CD14-positive monocyte (primary cell): Measurements from ENCODE around the gene PRXL2C. TPM values are rescaled to one million over a fixed set of nuclear protein-coding genes. Genes with fewer than 3 reads are reported as not detected.
"Not testable (repeated sequence)": the region's sequence is repeated elsewhere in the genome, so short reads cannot be mapped to it uniquely, and the experiment has no call there.

ENCODE experiments used
- DNase-seq, 3 donors: peaks; one replicate each; pipeline ENCODE4 v3.0.0-alpha.2; 2011 to 2022
- H2AFZ ChIP-seq: 2 replicates; pipeline ENCODE4 v1.6.0; 2012; ENCODE audit warnings: mild to moderate bottlenecking, low read depth, low read length, inconsistent platforms; ENCODE audit not compliant: insufficient read depth, poor library complexity, severe bottlenecking
- H3K27ac ChIP-seq, 2 donors: 1 replicate in 1 of 2; 2 replicates in 1 of 2; pipeline ENCODE4 v1.5.1; 2012 to 2013; ENCODE audit warnings: low read length in 2 of 2, control low read depth in 1 of 2, inconsistent platforms in 1 of 2, low read depth in 1 of 2, mild to moderate bottlenecking in 1 of 2
- H3K27me3 ChIP-seq, 2 donors: one replicate each; pipeline versions ENCODE4 v1.6.0 to v1.6.1; 2011 to 2013; ENCODE audit warnings: low read length in 2 of 2; ENCODE audit not compliant: control insufficient read depth in 2 of 2, insufficient read depth in 2 of 2
- H3K36me3 ChIP-seq, 2 donors: replicated peaks in 1 of 2; 1 replicate in 1 of 2; 2 replicates in 1 of 2; pipeline versions ENCODE4 v1.5.1 to v1.6.1; 2012 to 2013; ENCODE audit warnings: low read length in 2 of 2, control low read depth in 1 of 2, inconsistent platforms in 1 of 2, mild to moderate bottlenecking in 1 of 2; ENCODE audit not compliant: insufficient read depth in 2 of 2, control insufficient read depth in 1 of 2
- H3K4me1 ChIP-seq, 2 donors: 1 replicate in 1 of 2; 2 replicates in 1 of 2; pipeline versions ENCODE4 v1.5.1 to v1.6.1; 2012 to 2013; ENCODE audit warnings: low read length in 2 of 2, control low read depth in 1 of 2, inconsistent platforms in 1 of 2, mild to moderate bottlenecking in 1 of 2, moderate library complexity in 1 of 2; ENCODE audit not compliant: insufficient read depth in 2 of 2, control insufficient read depth in 1 of 2
- H3K4me2 ChIP-seq: replicated peaks from 2 replicates; pipeline ENCODE3; 2012; ENCODE audit warnings: low read length, moderate library complexity, mild to moderate bottlenecking; ENCODE audit not compliant: poor library complexity, severe bottlenecking; ENCODE audit errors: extremely low read depth
- H3K4me3 ChIP-seq, 3 experiments: fragments of 200-600 bp in 1 of 3; sonication (generic) in 1 of 3; replicated peaks in 1 of 3; 1 replicate in 2 of 3; 2 replicates in 1 of 3; pipeline ENCODE4 v1.5.1; 2011 to 2013; ENCODE audit warnings: low read length in 3 of 3, mild to moderate bottlenecking in 3 of 3, control low read depth in 2 of 3, low read depth in 2 of 3, inconsistent platforms in 1 of 3, moderate library complexity in 1 of 3
- H3K79me2 ChIP-seq: 2 replicates; pipeline ENCODE4 v1.6.0; 2012; ENCODE audit warnings: mild to moderate bottlenecking, control low read depth, inconsistent platforms, low read length, moderate library complexity; ENCODE audit not compliant: insufficient read depth
- H3K9ac ChIP-seq: 2 replicates; pipeline ENCODE4 v1.6.0; 2017; ENCODE audit warnings: low read length, mild to moderate bottlenecking; ENCODE audit not compliant: insufficient read depth, poor library complexity, severe bottlenecking
- H3K9me3 ChIP-seq, 2 donors: replicated peaks in 1 of 2; 1 replicate in 1 of 2; 2 replicates in 1 of 2; pipeline versions ENCODE4 v1.5.1 to v1.6.1; 2012 to 2013; ENCODE audit warnings: low read length in 2 of 2, control low read depth in 1 of 2; ENCODE audit not compliant: control insufficient read depth in 1 of 2, insufficient read depth in 1 of 2
- H4K20me1 ChIP-seq: 2 replicates; pipeline ENCODE4 v1.6.0; 2012; ENCODE audit warnings: mild to moderate bottlenecking, low read length, control low read depth, moderate library complexity; ENCODE audit not compliant: insufficient read depth
- H3K27ac Mint-ChIP-seq, 7 donors: one replicate each; pipeline ENCODE4 v1.8.0; 2020; ENCODE audit warnings: mild to moderate bottlenecking in 7 of 7, mixed read lengths in 7 of 7, moderate library complexity in 6 of 7, inconsistent platforms in 2 of 7
- H3K27me3 Mint-ChIP-seq, 3 donors: one replicate each; pipeline ENCODE4 v1.8.0; 2021 to 2022; ENCODE audit warnings: low read depth in 3 of 3, mild to moderate bottlenecking in 3 of 3, mixed read lengths in 3 of 3, moderate library complexity in 3 of 3, inconsistent platforms in 1 of 3
- H3K36me3 Mint-ChIP-seq, 2 donors: one replicate each; pipeline ENCODE4 v1.8.0; 2020; ENCODE audit warnings: mixed read lengths in 2 of 2, inconsistent platforms in 1 of 2, mild to moderate bottlenecking in 1 of 2
- H3K4me1 Mint-ChIP-seq: one replicate; pipeline ENCODE4 v1.8.0; 2020; ENCODE audit warnings: mild to moderate bottlenecking, mixed read lengths
- H3K4me3 Mint-ChIP-seq, 2 donors: one replicate each; pipeline ENCODE4 v1.8.0; 2020; ENCODE audit warnings: mild to moderate bottlenecking in 2 of 2, mixed read lengths in 2 of 2, moderate library complexity in 1 of 2
- H3K9me3 Mint-ChIP-seq, 7 donors: one replicate each; pipeline ENCODE4 v1.8.0; 2020 to 2022; ENCODE audit warnings: mixed read lengths in 7 of 7, mild to moderate bottlenecking in 6 of 7, moderate library complexity in 6 of 7, inconsistent platforms in 2 of 7
- WGBS: methylation state at CpG from one replicate; pipeline ENCODE4 v1.1.5; 2013; ENCODE audit warnings: missing lambda C conversion rate; ENCODE audit not compliant: insufficient coverage; 5-methylcytosine and 5-hydroxymethylcytosine counted together
- intact Hi-C, 2 donors: fragments of 100-400 bp; cut with micrococcal nuclease; formaldehyde crosslinking; loops; one replicate each; pipeline versions ENCODE4 v1.15.0 to v1.15.1; 2023
- polyA plus RNA-seq, 3 donors: library from polyadenylated mRNA; depleted of rRNA in 1 of 3; unstranded in 2 of 3; stranded (reverse) in 1 of 3; fragments of 300-500 nt in 2 of 3; fragments of >200 nt in 1 of 3; fragmentation: Illumina TruSeq in 2 of 3; gene quantifications; 1 replicate in 2 of 3; 2 replicates in 1 of 3; pipeline ENCODE4 v1.2.3, GENCODE V29; 2012 to 2021
- TF ChIP-seq, protein P1 (sequence below): fragments of 200-600 bp; IDR thresholded peaks from one replicate; pipeline ENCODE4 v1.8.0; 2022; ENCODE audit warnings: antibody characterized with exemption, mild to moderate bottlenecking

Gene PRXL2C
- polyA plus RNA-seq, 3 donors = 9.2 to 14.6 (median 9.3) TPM

DNA sequence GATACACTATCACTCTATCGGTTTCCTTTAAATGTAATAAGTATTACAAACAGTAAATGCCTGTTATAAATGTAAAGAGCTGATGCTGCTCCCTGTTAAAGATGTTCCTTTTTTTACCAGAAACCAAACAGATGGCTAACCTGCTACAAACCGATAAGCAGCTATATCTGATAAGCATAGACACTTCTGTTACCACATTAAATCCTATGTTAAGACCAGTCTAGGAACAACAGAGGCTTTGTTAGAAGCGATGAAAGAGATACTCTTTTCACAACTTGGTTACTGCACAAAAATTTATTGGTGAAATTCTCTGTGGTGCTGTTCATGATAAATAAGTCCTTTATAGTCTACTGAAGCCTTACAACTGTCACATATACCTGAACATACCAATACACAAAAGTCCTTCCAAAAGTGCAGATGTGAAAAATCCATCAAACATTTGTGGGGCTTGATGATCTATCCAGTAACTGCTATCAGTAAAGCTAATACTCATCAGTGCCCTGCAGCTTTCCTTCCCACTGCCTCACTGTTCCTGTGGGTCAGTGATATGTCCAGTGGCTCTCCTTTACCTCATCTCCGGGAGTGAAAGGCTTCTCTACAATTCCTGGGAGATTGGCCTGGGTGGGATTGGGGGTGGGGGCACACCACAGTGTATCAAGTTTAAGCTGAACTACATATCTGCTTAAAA, 25.8 kb upstream of the PRXL2C start:
- H3K4me1 ChIP-seq = no peaks in the 10 kb centered on the region
- H3K27ac ChIP-seq = no peak overlapping the region
- H3K36me3 ChIP-seq = no peaks in the 10 kb centered on the region
- no peaks in the 10 kb centered on the region for H3K27me3 ChIP-seq
- no peak overlapping the region for H3K4me3 ChIP-seq
- no peak for DNase-seq
- H3K9ac ChIP-seq = no peak overlapping the region
- peaks cover 0 to 4% of the 10 kb centered on the region in 2 donors for H3K9me3 ChIP-seq
- Mint-ChIP-seq H3K36me3 (no peaks in the 10 kb centered on the region), H3K27me3 (peaks cover 2 to 11% (median 4%) of the 10 kb centered on the region in 3 donors), H3K27ac (no peak overlapping the region), H3K4me3 (no peak overlapping the region), H3K9me3 (peaks cover 0 to 23% (median 13%) of the 10 kb centered on the region in 7 donors), H3K4me1 (no peaks in the 10 kb centered on the region)
- H3K4me2 ChIP-seq = no peak overlapping the region
- no peaks in the 10 kb centered on the region for H4K20me1 ChIP-seq
- H3K79me2 ChIP-seq = no peaks in the 10 kb centered on the region
- TF ChIP-seq, protein P1, sequence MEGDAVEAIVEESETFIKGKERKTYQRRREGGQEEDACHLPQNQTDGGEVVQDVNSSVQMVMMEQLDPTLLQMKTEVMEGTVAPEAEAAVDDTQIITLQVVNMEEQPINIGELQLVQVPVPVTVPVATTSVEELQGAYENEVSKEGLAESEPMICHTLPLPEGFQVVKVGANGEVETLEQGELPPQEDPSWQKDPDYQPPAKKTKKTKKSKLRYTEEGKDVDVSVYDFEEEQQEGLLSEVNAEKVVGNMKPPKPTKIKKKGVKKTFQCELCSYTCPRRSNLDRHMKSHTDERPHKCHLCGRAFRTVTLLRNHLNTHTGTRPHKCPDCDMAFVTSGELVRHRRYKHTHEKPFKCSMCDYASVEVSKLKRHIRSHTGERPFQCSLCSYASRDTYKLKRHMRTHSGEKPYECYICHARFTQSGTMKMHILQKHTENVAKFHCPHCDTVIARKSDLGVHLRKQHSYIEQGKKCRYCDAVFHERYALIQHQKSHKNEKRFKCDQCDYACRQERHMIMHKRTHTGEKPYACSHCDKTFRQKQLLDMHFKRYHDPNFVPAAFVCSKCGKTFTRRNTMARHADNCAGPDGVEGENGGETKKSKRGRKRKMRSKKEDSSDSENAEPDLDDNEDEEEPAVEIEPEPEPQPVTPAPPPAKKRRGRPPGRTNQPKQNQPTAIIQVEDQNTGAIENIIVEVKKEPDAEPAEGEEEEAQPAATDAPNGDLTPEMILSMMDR = no peak
- no peak overlapping the region for H2AFZ ChIP-seq
- WGBS = no CpG with 5 or more reads among the region's 4 CpGs
- intact Hi-C loops = no loop called here

DNA sequence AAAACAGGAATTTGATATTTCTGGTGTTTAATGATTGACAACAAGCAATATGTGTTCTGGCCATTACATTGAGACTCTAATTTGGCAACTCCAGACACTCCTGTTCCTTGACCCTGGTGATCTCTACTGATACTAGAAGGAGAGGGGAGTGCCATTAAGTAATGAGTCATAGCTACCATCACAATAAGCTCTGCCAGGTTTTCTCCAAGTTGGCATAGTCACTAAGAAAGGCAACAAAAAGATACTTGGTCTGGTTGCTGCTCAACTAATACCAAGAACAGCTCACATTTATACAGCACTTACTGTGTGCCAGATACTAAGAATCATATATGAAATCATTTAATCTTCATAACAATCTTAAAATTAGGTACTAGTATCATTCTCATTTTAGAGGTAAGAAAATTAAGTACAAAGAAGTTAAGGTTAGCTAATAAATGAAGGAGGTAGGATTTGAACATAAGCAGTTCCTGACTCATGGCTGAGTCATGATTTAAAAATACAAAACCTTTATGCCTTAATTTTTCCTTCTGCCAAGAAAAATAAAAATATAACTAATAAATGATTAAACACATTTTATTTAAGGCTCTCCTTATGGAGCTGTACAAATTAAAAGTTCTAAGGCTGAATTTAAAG, 19.9 kb upstream of the PRXL2C start:
- peaks cover 2 to 5% (median 4%) of the 10 kb centered on the region in 3 donors for H3K27me3 Mint-ChIP-seq
- H3K9me3 ChIP-seq = peaks cover 0 to 25% of the 10 kb centered on the region in 2 donors
- H3K4me2 ChIP-seq = no peak overlapping the region

DNA sequence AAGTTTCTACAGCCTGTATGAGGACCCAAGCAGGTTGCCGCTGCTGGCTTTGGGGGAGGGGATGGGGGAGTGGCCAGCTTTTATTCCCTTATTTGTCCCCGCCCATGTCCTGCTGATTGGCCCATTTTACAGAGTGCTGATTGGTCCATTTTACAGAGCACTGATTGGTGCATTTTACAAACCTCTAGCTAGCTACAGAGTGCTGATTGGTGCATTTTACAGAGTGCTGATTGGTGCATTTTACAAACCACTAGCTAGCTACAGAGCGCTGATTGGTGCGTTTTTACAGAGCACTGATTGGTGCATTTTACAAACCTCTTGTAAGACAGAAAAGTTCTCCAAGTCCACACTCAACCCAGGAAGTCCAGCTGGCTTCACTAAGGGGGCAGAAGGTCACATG, 18.7 kb upstream of the PRXL2C start:
- H3K9me3 ChIP-seq = peaks cover 0 to 25% of the 10 kb centered on the region in 2 donors
- DNase-seq, H2AFZ ChIP-seq, H3K36me3 Mint-ChIP-seq, H4K20me1 ChIP-seq, H3K36me3 ChIP-seq, H3K4me1 ChIP-seq, H3K27ac Mint-ChIP-seq, H3K4me3 Mint-ChIP-seq, intact Hi-C loops, H3K9ac ChIP-seq, H3K27ac ChIP-seq, H3K27me3 ChIP-seq, H3K4me2 ChIP-seq, H3K4me3 ChIP-seq, H3K79me2 ChIP-seq, H3K4me1 Mint-ChIP-seq, H3K27me3 Mint-ChIP-seq: not testable (repeated sequence)
- H3K9me3 Mint-ChIP-seq = peaks cover 3 to 31% (median 14%) of the 10 kb centered on the region in 7 donors
- WGBS = 100% methylated on average over 2 of the region's 4 CpGs

More for the DNA sequence above, 19.9 kb upstream of the PRXL2C start:
- intact Hi-C loops = no loop called here
- peaks cover 3 to 36% (median 13%) of the 10 kb centered on the region in 7 donors for H3K9me3 Mint-ChIP-seq
- no peak overlapping the region for H3K4me3 Mint-ChIP-seq
- H3K27ac ChIP-seq = no peak overlapping the region
- DNase-seq = no peak
- no peaks in the 10 kb centered on the region for H3K4me1 Mint-ChIP-seq
- no peak overlapping the region for H3K9ac ChIP-seq
- TF ChIP-seq, protein P1 = no peak
- no peaks in the 10 kb centered on the region for H3K79me2 ChIP-seq
- no peaks in the 10 kb centered on the region for H3K36me3 Mint-ChIP-seq
- no peaks in the 10 kb centered on the region for H3K4me1 ChIP-seq
- no peaks in the 10 kb centered on the region for H3K36me3 ChIP-seq
- H3K27me3 ChIP-seq = no peaks in the 10 kb centered on the region
- no peak overlapping the region for H2AFZ ChIP-seq
- no peak overlapping the region for H3K4me3 ChIP-seq
- no peak overlapping the region for H3K27ac Mint-ChIP-seq
- no peaks in the 10 kb centered on the region for H4K20me1 ChIP-seq
